HG02852 (cell line): Measurements from ENCODE around the gene ZNF500.
"Not testable (repeated sequence)": the region's sequence is repeated elsewhere in the genome, so short reads cannot be mapped to it uniquely, and the experiment has no call there.

ENCODE experiments used
- ATAC-seq: cut with Tn5 transposase; IDR thresholded peaks from one replicate; pipeline ENCODE4 v1.9.1; 2021; ENCODE audit warnings: mild to moderate bottlenecking, moderate library complexity; ENCODE audit not compliant: unreplicated experiment

ZNF500 gene

DNA sequence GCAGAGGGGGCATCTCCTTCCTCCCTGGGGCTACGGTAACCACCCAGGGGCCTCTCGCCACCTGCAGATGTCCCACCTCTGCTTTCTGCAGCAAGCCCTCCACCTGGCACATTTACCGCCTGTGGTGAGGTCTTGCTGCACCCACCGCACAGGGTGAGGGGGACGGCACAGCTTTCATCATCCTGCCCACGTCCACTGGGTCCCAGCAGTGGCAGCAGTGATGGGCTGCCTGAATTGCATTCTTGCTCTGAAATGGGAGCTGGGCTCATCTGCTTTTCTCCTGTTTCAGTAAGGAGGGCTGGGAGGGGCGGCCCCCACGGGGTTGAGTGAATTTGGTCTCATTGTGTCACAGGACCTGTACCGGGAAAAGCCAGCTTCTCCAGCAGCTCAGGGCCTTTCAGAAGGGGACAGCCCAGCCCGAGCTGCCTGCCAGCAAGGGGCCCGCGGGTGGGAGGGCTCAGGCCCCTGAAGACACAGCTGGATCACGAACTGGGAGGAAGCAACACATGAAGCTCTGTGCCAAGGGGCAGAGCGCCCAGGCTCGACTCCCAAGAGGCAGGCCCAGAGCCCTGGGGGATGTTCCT, 19.9 kb downstream of the ZNF500 start:
- no peak for ATAC-seq

DNA sequence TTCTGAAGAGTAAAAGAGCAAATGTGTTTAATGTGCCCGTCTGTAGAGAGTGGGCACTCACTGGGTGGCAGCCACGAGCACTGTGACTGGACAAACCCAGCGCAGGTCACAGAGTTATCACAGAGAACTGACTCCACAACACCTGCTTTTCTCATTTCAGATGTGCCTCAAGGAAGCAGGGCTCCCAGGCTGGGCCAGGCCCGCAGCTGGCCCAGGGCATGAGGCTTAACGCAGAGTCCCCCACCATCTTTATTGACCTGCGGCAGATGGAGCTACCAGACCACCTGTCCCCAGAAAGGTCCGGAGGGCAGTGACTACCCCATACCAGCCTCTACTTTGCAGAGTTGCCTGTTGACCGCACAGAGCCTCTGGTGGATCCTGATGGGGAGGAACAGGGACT, 20.7 kb downstream of the ZNF500 start:
- no peak for ATAC-seq

DNA sequence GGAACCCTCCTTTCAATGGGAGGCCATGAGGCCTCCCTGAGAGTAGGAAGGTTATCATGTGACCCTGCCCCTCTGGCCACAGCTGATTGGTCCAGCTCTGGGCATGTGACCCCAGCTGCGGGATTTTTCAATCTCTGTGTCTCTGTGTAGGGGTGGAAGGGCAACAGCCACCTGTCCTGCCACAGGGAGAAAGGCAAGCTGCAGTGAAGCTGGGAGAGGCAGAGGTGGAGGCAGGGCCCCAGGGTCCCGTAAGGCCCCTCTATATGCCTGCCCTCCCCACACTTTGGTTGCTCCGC, 21.7 kb downstream of the ZNF500 start:
- no peak for ATAC-seq

DNA sequence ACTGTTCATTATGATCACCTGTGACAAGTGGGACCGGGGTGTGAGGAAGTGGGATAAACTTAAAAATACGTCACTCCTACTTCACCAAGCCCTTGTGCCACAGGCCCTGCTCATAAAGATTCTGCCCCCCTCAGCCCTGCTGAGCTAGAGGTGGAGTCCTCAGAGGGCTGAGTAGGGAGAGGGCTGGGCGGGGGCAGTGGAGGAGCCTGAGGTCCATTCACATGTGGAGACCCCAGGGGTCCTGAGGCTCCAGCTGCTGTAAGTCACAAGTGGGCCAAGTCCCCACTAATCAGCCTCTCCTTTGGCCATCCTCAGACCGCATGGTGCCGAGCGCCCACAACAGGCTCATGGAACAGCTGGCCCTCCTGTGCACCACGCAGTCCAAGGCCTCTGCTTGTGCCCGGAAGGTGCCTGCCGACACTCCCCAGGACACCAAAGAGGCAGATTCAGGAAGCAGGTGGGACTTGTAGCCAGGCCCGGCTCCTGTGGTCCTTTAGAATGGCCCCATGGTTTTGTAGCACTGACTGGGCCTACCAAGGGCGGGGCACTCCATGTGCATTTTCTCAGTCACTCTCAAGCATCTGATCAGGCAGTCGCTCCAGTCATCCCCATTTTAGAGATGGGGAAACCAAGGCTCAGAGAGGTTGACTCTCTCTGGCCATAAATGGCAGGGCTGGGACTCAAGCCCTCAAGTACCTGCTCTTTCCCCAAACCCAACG, 22.2 kb downstream of the ZNF500 start:
- ATAC-seq = no peak

DNA sequence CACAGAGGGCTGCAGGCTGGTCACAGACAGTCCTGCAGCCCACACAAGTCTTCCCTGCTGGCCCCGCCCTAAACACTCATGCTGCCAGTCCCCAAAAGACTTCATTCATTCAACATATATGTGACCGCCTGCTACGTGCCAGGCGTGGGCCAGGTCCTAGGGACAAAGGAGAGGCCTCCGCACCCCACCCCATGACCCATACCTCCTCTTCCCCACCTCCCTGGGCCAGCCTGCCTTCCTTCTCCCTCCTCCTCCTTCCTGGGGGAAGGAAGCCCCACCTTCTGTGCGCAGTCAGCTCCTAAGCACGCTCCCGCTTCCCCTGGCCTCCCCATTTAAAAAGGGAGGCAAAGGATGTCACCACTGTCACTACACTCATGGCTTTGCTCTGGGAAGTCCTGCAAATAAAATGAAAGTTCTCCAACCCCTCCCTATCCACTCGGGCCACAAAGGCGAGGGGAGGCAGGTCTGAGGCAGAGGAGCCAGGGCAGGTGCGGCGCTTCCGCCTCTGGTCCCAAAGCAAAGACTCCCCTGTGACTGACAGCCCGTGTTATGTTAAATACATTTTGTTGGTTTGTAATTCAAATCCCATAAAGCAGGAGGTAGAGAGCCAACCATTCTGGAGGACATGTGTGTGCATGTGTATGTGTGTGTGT, 23.6 kb downstream of the ZNF500 start:
- no peak for ATAC-seq

DNA sequence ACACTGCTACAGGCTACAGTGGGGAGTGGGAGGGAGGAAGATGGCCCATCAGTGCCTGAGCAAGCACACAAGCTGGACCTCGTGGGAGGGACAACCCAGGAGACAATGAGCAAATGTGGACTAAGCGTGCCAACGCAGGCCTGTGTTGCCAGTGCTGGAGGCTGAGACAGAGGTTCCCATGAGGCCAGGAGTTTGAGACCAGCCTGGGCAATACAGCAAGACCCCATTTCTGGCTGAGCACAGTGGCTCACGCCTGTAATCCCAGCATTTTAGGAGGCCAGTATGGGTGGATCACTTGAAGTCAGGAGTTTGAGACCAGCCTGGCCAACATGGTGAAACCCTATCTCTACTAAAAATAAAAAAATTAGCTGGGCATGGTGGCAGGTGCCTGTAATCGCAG, 28.6 kb downstream of the ZNF500 start:
- not testable (repeated sequence) for ATAC-seq

DNA sequence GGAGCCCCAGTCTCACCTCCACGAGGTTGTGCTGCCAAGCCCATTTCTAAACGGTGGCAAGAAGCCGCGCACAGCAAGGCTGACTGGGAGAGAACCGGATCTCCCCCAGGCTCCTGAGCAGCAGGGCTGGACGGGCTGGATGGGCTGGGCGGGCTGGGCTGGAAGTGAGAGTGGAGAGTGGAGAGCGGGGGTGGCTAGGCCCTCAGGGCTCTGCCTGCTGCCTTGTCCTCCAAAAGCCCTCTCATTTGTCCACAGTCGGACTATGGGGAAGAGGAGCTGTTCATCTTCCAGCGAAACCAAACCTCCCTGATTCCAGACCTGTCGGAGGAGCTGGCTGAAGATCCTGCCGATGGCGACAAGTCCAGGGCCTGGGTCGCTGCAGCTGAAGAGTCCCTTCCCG, 29.4 kb downstream of the ZNF500 start:
- ATAC-seq = no peak

DNA sequence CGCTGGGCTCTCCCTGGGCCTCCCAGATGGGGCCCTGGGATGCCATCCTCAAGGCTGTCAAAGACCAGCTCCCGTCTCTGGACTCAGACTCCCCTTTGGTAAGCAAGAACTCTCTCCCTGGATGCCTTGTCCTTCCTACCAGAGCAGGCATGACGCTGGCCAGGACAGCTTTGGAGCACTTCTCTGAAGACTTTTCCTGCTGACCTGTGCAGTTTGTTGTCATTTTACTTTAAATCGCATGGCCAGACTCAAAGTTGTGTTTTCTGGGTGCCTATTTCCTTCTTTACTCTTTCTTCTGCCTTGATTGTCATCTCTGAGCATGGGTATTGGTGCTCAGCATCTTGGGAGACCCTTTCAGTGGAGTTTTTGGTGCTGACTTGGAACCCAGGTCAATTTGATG, 30.4 kb downstream of the ZNF500 start:
- ATAC-seq = no peak

DNA sequence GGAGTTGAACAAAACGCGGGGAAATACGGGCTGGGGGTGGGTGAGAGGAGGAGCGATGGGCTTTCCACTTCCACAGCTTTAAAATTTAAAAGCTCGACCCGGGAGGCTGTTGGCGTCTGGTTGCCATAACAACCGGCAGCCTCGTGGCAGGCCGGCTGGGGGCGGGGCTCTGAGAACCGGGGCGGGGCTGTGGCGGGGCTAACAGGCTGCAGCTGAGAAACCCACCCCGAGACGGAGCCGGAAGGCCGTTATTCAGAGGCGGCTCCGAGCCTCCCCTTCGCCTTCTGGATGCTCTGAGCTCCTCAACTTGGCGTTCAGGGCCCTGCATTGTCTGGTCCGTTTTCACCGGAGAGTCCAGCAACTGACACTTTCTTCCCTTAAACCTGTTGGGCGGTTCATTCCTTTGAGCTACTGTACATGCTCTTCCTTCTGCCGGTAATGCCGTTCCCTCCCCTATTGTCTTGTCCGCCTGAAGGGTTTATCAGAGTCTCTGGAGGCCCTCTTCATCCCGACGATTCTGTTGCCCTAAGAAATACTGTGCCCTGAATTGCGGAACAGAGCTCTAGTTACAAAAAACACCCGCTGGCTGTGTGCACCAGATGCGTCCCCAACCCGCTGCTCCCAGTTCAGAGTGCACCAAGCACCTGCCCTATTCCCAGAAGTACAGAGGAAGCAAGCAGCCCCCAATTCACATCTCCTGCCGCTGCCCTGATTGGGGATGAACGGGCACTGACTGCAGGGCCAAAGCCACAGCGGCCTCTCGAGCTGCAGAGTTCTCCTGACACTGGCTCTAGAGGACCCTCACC, 32.0 kb downstream of the ZNF500 start:
- ATAC-seq = peak; percentile 54

DNA sequence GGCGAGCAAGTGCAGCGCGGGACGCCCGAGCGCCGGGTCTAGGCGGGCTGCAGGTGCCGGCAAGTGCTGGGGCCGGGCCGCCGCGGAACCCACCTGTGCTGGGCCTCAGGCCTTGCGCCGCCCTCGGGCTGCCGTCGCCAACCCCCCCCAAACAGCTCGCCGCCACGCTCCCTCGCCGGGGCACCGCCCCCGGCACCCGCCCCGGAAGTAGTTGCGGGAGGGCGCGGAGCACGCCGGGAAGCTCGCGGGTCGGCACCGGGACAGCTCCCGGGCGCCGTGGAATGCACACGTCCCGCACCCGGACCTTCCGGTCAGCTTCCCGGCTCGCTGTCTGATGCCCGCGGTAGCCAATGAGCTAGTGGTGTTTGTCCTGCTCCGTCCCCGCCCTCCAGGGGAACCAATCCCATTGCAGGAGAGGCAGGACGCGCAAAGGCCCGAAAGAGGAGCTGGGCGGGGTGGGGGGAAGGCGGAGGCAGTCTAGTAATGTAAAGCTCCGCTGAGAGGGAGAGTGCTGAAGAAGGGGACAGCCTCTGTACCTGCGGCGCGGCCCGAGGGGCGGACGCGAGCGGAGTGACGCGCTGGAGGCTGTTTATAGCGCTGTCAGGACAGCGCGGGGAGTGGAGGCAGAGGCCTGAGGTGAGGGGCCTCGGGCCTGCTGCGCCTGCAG, 32.8 kb downstream of the ZNF500 start, which contains the start of the genes ANKS3 and DNAAF8:
Gene ANKS3, minus strand, starts transcription at position 209 of the 667 bp plus-strand sequence. CDS start 4,122 bp downstream, outside the sequence.
Gene DNAAF8, plus strand, starts transcription at position 475 of the 667 bp plus-strand sequence. CDS start 1,978 bp downstream, outside the sequence.
- peak; percentile 81 for ATAC-seq

DNA sequence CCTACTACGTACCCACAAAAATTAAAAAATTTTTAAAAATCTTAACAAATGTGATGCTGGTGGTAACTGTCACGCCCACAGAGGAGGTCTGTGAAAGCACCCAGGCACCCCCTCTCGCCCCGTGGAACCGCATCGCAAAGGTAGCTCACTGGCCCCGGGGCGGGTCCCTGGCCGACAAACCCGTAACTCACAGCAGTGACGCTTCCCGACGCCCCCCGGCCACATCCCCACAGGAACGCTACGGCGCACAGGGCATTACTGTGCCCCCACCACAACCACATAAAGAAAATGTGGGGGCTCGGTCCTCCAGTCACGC, 33.3 kb downstream of the ZNF500 start:
- ATAC-seq = peak; percentile 9

DNA sequence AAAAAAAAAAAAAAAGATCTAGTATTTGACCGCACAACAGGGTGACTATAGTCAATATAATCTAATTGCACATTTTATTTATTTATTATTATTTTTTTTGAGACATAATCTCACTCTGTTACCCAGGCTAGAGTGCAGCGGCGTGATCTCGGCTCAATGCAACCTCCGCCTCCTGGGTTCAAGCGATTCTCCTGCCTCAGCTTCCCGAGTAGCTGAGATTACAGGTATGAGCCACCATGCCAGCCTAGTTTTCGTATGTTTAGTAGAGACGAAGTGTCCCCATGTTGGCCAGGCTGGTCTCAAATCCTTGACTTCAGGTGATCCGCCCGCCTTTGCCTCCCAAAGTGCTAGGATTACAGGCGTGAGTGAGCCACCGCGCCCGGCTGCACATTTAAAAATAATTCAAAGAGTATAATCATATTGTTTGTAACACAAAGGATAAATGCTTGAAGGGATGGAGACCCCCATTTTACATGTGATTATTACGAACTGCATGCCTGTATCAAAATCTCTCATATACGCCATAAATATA, 33.7 kb downstream of the ZNF500 start:
- ATAC-seq = no peak

DNA sequence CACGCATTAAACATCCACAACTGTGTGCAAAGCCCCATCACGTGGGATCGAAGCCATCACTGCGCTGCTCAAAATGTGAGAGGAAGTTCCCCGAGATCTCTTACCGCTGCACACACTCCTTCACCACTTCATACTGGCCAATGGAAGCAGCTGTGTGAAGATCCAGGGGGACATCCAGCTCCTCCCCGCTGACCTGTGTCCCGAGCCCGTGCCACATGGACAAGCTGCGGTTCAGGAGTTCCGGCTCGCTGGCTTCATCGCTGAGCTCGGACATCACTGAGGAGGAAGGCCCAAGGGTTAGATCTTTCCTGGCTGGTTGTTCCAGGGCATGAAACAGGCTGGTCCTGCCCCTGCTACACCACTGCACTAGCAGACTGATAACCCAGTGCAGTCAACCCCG, 37.1 kb downstream of the ZNF500 start:
- ATAC-seq = no peak

DNA sequence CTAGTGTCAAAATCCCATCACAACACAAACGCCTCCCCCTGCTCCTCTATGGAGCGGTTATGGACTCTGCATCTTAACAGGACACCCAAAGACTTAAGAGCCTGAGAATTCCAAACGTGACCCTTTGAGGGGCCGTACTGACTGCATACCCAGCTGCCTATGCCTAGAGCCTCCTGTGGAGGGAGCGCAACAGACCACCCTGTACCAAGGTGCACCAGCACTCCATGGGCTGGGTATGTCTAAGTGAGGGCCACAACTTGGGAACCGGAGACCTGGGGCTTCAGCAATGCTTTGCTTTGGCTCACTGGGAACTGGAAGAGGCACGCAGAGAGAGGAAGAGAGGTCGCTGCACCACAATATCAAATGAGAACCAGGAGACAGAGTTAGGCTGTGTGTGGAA, 38.3 kb downstream of the ZNF500 start:
- ATAC-seq = no peak

DNA sequence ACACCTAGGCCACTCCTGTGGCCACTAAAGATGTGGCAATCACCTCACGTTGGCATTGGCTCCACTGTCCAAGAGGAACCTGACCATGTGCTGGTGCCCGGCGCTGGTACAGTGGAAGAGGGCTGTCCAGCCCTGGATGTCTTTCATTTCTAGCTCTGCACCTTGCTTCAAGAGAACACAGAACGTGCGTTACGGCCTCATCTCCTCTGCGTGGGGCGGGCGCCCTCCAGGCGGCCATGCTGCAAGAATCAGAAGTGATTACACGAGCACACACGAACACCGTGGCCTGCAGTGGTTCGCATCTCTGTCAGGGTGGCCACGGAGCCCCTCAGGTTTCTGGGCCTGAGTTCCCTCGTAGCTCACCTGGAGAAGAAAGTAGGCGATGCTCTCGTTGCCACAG, 40.3 kb downstream of the ZNF500 start:
- no peak for ATAC-seq

DNA sequence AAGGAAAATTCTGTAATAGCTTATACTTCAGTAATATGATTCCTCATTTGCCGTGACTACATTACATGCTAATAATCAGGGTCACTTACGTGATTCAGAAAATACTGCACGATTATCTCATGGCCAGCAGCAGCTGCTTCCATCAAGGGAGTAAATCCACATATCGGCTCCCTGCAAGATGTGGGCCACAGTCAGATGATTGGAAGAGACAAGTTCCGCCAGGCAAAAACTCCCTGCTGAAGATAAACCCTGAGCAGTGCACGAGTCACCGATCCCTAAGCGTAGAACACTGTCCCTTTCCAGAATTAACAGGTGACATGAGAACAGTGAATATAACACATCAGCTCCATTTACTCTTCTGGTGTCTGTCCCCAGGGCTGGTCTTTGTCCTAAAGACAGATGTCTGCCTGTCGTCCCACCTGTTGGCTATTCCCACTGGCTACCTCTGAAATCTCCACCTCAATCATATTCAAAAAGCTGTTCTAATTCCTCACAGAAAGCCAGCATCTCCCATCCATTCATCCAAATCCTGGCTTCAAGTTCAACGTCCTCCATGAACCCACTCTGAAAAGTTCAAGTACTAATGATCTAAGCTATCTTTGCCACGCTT, 42.2 kb downstream of the ZNF500 start:
- no peak for ATAC-seq

DNA sequence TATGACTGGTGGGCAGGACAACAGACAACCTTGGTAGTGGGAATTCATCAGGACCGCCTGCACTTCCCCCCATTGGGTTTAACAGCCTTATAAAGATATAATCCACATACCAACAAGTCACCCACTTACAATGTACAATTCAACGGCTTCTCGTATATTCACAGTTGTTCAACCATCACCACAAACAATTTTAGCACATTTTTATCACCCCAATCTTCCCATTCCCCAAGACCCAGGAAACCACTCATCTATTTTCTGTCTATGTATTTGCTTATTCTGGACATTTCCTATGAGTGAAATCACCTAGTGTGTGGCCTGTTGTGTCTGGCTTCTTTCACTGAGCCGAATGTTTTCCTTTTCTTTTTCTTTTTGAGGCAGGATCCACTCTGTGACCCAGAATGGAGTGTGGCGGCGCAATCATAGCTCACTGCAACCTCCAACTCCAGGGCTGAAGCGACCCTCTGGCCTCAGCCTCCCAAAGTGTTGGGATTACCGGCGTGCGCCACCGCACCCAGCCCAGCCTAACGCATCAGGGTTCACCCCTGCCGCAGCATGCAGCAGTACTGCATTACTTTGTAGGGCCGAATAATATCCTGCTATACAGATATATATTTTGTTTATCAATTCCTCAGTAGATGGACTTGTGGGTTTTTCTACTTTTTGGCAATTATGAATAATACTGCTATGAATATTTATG, 43.7 kb downstream of the ZNF500 start:
- no peak for ATAC-seq

DNA sequence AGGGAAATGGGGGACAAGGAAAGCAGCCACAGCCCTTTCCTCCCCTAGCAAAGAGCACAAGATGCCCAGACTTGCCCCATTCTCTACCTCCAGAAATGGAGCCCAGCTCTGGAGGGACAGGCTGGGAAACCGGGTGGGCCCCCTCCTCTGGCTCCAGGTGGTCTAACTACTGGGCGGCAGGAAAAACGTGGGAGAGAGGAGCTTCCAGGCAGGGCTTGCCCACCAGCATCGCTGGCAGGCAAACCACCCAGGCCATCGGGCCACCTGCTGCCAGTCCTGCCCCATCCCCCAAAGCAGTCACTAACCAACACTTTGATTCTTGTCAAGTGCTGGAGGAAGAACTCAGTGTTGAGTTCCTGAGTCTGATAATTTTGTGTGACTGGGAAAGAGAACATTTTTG, 48.5 kb downstream of the ZNF500 start:
- ATAC-seq = no peak

DNA sequence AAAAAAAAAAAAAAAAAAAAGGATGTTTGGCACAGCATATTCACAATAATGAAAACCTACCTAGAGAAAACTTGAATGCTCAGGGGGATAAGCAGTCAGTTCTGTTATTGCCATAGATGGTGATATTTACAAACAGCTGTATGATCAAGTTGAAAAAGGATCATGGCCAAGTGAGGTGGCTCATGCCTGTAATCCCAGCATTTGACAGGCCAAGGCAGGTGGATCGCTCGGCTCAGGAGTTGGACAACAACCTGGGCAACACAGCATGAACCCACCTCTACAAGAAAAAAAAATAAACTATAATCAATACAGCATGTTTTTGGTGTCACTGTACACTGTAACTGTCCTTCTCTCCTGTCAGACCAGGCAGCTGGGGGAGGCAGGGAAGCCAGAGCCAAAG, 52.0 kb downstream of the ZNF500 start:
- no peak for ATAC-seq
